WTC11 (cell line): ENCODE measurements around the gene LCE1A. TPM values are rescaled to one million over a fixed set of nuclear protein-coding genes. Genes with fewer than 3 reads are reported as not detected.

Experiments
- ATAC-seq: fragments of 200-7000 bp; cut with Tn5 transposase; 2 replicates; pipeline ENCODE4 v1.10.0; 2021; ENCODE audit warnings: mild to moderate bottlenecking, moderate library complexity
- CTCF ChIA-PET: fragments of 300-600 bp; sonication (Branson Sonifier 250); formaldehyde crosslinking; loops from one replicate; lab custom pipeline; 2021; ENCODE audit warnings: antibody characterized with exemption; lab: Charles Lee
- POLR2A ChIA-PET: fragments of 350-600 bp; sonication (Branson Sonifier 250); formaldehyde crosslinking; loops from one replicate; lab custom pipeline; 2021; ENCODE audit warnings: antibody characterized with exemption; lab: Charles Lee
- DNase-seq: peaks from one replicate; pipeline ENCODE4 v3.0.0; 2021; ENCODE audit warnings: low spot score
- H3K27ac Mint-ChIP-seq: 2 replicates; pipeline ENCODE4 v1.8.0; 2021; ENCODE audit warnings: mixed read lengths
- H3K27me3 Mint-ChIP-seq: 2 replicates; pipeline ENCODE4 v1.8.0; 2021; ENCODE audit warnings: low read depth, mild to moderate bottlenecking, moderate library complexity, mixed read lengths
- H3K36me3 Mint-ChIP-seq: 2 replicates; pipeline ENCODE4 v1.8.0; 2021; ENCODE audit warnings: mixed read lengths
- H3K4me1 Mint-ChIP-seq: 2 replicates; pipeline ENCODE4 v1.8.0; 2022; ENCODE audit warnings: mixed read lengths
- H3K4me3 Mint-ChIP-seq: 2 replicates; pipeline ENCODE4 v1.8.0; 2021; ENCODE audit warnings: mild to moderate bottlenecking, moderate library complexity, mixed read lengths
- H3K9me3 Mint-ChIP-seq: 2 replicates; pipeline ENCODE4 v1.8.0; 2021; ENCODE audit warnings: mixed read lengths
- E2F1 ChIP-seq: sonication (generic); formaldehyde crosslinking; IDR thresholded peaks from 2 replicates; pipeline ENCODE4 v1.8.0; 2022; ENCODE audit warnings: mild to moderate bottlenecking, missing genetic modification reagents
- JAZF1 ChIP-seq: fragments of 250-450 bp; sonication (Bioruptor Pico); IDR thresholded peaks from 2 replicates; pipeline ENCODE4 v1.9.0; 2021; ENCODE audit warnings: moderate library complexity, mild to moderate bottlenecking, inconsistent platforms
- MYBL2 ChIP-seq: sonication (generic); formaldehyde crosslinking; IDR thresholded peaks from 2 replicates; pipeline ENCODE4 v1.8.1; 2023; ENCODE audit warnings: mild to moderate bottlenecking, moderate library complexity, missing genetic modification reagents
- NFYB ChIP-seq: sonication (generic); formaldehyde crosslinking; conservative IDR thresholded peaks from 2 replicates; pipeline ENCODE4 v1.8.0; 2022; ENCODE audit warnings: low read depth, missing genetic modification reagents
- PRDM15 ChIP-seq: sonication (generic); formaldehyde crosslinking; IDR thresholded peaks from 2 replicates; pipeline ENCODE4 v1.8.0; 2022; ENCODE audit warnings: missing genetic modification reagents
- SMAD4 ChIP-seq: sonication (generic); formaldehyde crosslinking; IDR thresholded peaks from 2 replicates; pipeline ENCODE4 v1.8.0; 2022; ENCODE audit warnings: mild to moderate bottlenecking, missing genetic modification reagents
- TEAD4 ChIP-seq: sonication (generic); formaldehyde crosslinking; IDR thresholded peaks from 2 replicates; pipeline ENCODE4 v1.8.0; 2022; ENCODE audit warnings: mild to moderate bottlenecking, missing genetic modification reagents
- USF1 ChIP-seq: sonication (generic); formaldehyde crosslinking; IDR thresholded peaks from 2 replicates; pipeline ENCODE4 v1.8.0; 2022; ENCODE audit warnings: mild to moderate bottlenecking, missing genetic modification reagents
- ZNF219 ChIP-seq: sonication (generic); formaldehyde crosslinking; IDR thresholded peaks from 2 replicates; pipeline ENCODE4 v1.8.0; 2023; ENCODE audit warnings: missing genetic modification reagents, mild to moderate bottlenecking, borderline replicate concordance
- ZNF281 ChIP-seq: sonication (generic); formaldehyde crosslinking; IDR thresholded peaks from 2 replicates; pipeline ENCODE4 v1.8.0; 2023; ENCODE audit warnings: mild to moderate bottlenecking, missing genetic modification reagents
- ZNF532 ChIP-seq: fragments of 250-450 bp; sonication (Bioruptor Pico); IDR thresholded peaks from 2 replicates; pipeline ENCODE4 v1.9.0; 2021; ENCODE audit warnings: mild to moderate bottlenecking, borderline replicate concordance
- total RNA-seq: library from RNA; stranded (reverse); gene quantifications from 3 replicates; pipeline ENCODE4 v1.2.3, GENCODE V29; 2021

Gene LCE1A
- total RNA-seq, 1 experiment from 2014 or later, result not detected

GRCh38 chr1:152795686-152796085 lies 31.6 kb upstream of the LCE1A start:
- Mint-ChIP-seq H3K36me3 (peaks cover 66% of the 10 kb centered on the region), H3K27ac (no peak overlapping the region), H3K4me3 (no peak overlapping the region), H3K9me3 (peaks cover 82% of the 10 kb centered on the region), H3K4me1 (no peaks in the 10 kb centered on the region), H3K27me3 (peaks cover 3% of the 10 kb centered on the region; the same call in 1 of the 2 replicates)
- ChIA-PET POLR2A (no interaction called here), CTCF (no interaction called here)
- ATAC-seq (no peak), DNase-seq (no peak)
- TF ChIP-seq SMAD4, result no peak

- Mint-ChIP-seq H3K4me1 (no peaks in the 10 kb centered on the region), H3K4me3 (no peak within 1 kb of the TSS), H3K27ac (no peak within 1 kb of the TSS), H3K36me3 (peaks cover 66% of the 10 kb centered on the region), H3K9me3 (peaks cover 82% of the 10 kb centered on the region), H3K27me3 (no peaks in the 10 kb centered on the region; the same call in 1 of the 2 replicates)
- ATAC-seq (no peak), DNase-seq (no peak)
- ChIA-PET POLR2A (no interaction called here), CTCF (no interaction called here)
- no peak for TF ChIP-seq TEAD4 (CRISPR knock-in tag)
- TF ChIP-seq PRDM15 (CRISPR knock-in tag), result no peak
- no peak for TF ChIP-seq USF1 (CRISPR knock-in tag)
- TF ChIP-seq E2F1, result no peak
- no peak for TF ChIP-seq ZNF532 (CRISPR knock-in tag)
- no peak for TF ChIP-seq ZNF219 (CRISPR knock-in tag)
- no peak for TF ChIP-seq MYBL2 (CRISPR knock-in tag)
- no peak for TF ChIP-seq ZNF281 (CRISPR knock-in tag)
- no peak for TF ChIP-seq NFYB (CRISPR knock-in tag)
- no peak for TF ChIP-seq JAZF1
These were observed 30.9 kb upstream of the LCE1A start, which contains the start of gene LCE1D for GRCh38 chr1:152796421-152796820. LCE1D (plus strand) TSS chr1:152796721; CDS start chr1:152797795, 1,074 bp downstream.
